Endodermal cell (in vitro differentiated cells): ENCODE measurements around the gene PAN3. TPM values are rescaled to one million over a fixed set of nuclear protein-coding genes. Genes with fewer than 3 reads are reported as not detected.
A peak's percentile ranks its signal among the peaks of the same experiment; 100 is the strongest.

Experiments
- DNase-seq: peaks from one replicate; pipeline ENCODE4 v3.0.0-alpha.2; 2017
- H3K27ac ChIP-seq: 2 replicates; pipeline ENCODE4 v1.5.1; 2013; ENCODE audit warnings: mild to moderate bottlenecking, low read depth, low read length, moderate library complexity
- H3K27me3 ChIP-seq: 2 replicates; pipeline ENCODE4 v1.6.1; 2013; ENCODE audit warnings: mild to moderate bottlenecking, low read length, moderate library complexity; ENCODE audit not compliant: insufficient read depth, control insufficient read depth, poor library complexity, severe bottlenecking
- H3K36me3 ChIP-seq: 2 replicates; pipeline ENCODE4 v1.7.0; 2013; ENCODE audit warnings: mild to moderate bottlenecking, low read length, moderate library complexity; ENCODE audit not compliant: control insufficient read depth, insufficient read depth
- H3K4me1 ChIP-seq: one replicate; pipeline ENCODE4 v1.7.0; 2013; ENCODE audit warnings: low read length; ENCODE audit not compliant: control insufficient read depth, insufficient read depth
- H3K4me3 ChIP-seq: 2 replicates; pipeline ENCODE4 v1.5.1; 2013; ENCODE audit warnings: mild to moderate bottlenecking, low read length, moderate library complexity
- H3K9ac ChIP-seq: 2 replicates; pipeline ENCODE4 v1.6.1; 2013; ENCODE audit warnings: mild to moderate bottlenecking, low read length, moderate library complexity; ENCODE audit not compliant: poor library complexity, severe bottlenecking; ENCODE audit errors: extremely low read depth
- H3K9me3 ChIP-seq: 2 replicates; pipeline ENCODE4 v1.6.1; 2013; ENCODE audit warnings: mild to moderate bottlenecking, low read length, moderate library complexity; ENCODE audit not compliant: control insufficient read depth
- H3K27ac Mint-ChIP-seq: 2 replicates; pipeline ENCODE4 v1.8.0; 2020; ENCODE audit warnings: mixed read lengths
- H3K27me3 Mint-ChIP-seq: 2 replicates; pipeline ENCODE4 v1.8.0; 2021; ENCODE audit warnings: mild to moderate bottlenecking, mixed read lengths; ENCODE audit not compliant: insufficient read depth
- H3K36me3 Mint-ChIP-seq: 2 replicates; pipeline ENCODE4 v1.8.0; 2020; ENCODE audit warnings: low read depth, mixed read lengths
- H3K4me1 Mint-ChIP-seq: 2 replicates; pipeline ENCODE4 v1.8.0; 2020; ENCODE audit warnings: mixed read lengths
- H3K4me3 Mint-ChIP-seq: 2 replicates; pipeline ENCODE4 v1.8.0; 2020; ENCODE audit warnings: mild to moderate bottlenecking, moderate library complexity, mixed read lengths
- H3K9me3 Mint-ChIP-seq: 2 replicates; pipeline ENCODE4 v1.8.0; 2020; ENCODE audit warnings: mild to moderate bottlenecking, mixed read lengths
- WGBS, 2 experiments: methylation state at CpG; one replicate each; pipeline versions ENCODE4 v1.1.5 to v1.1.7; 2013; ENCODE audit warnings: missing lambda C conversion rate in 2 of 2, mixed read lengths in 1 of 2; ENCODE audit not compliant: insufficient coverage in 1 of 2, insufficient read length in 1 of 2; 5-methylcytosine and 5-hydroxymethylcytosine counted together
- total RNA-seq, 2 donors: library from RNA; stranded (reverse); fragmentation: NEBNext Ultra II Directional in 1 of 2; extraction: Animal tissue kit (Norgen Biotek cat#: 25700) in 1 of 2; gene quantifications; 2 replicates in 1 of 2; 3 replicates in 1 of 2; pipeline ENCODE4 v1.2.1, GENCODE V29; 2021
- TF ChIP-seq, protein P1 (sequence below): fragments of 200-600 bp; sonication (generic); conservative IDR thresholded peaks from 2 replicates; pipeline ENCODE4 v1.5.0; 2021; ENCODE audit warnings: antibody characterized with exemption, mild to moderate bottlenecking

PAN3 gene
- total RNA-seq, 2 donors from 2014 or later: 73.5 to 73.8 TPM

DNA sequence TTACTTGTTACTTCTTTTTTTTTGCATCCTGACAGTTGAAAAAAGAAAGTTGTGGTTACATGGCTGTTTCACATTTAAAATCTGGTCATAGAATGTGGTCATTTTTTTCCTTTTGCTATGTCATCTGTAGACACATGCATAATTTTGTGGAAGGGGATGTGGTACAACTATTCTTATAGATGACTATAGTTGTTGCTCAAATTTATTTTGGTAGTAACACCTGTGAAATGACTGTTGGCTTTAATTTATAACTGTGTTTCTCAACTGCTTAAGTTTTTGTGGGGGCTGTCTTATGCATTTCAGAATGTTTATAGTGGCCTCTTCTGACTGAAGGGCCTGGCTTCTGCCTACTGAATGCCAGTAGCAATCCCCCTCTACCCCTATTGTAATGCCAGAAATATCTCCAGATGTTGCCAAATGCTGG lies 130.5 kb downstream of the PAN3 start:
- no peak overlapping the region for H3K4me3 Mint-ChIP-seq
- H3K36me3 Mint-ChIP-seq: peaks cover 74% of the 10 kb centered on the region
- no peaks in the 10 kb centered on the region for H3K27me3 Mint-ChIP-seq
- peak overlapping the region; percentile 31 for H3K27ac Mint-ChIP-seq
- Histone ChIP-seq H3K9me3 (no peaks in the 10 kb centered on the region), H3K4me1 (no peaks in the 10 kb centered on the region), H3K9ac (no peak overlapping the region), H3K36me3 (peaks cover 87% of the 10 kb centered on the region), H3K4me3 (no peak overlapping the region), H3K27ac (no peak overlapping the region), H3K27me3 (no peaks in the 10 kb centered on the region)
- TF ChIP-seq, protein P1, sequence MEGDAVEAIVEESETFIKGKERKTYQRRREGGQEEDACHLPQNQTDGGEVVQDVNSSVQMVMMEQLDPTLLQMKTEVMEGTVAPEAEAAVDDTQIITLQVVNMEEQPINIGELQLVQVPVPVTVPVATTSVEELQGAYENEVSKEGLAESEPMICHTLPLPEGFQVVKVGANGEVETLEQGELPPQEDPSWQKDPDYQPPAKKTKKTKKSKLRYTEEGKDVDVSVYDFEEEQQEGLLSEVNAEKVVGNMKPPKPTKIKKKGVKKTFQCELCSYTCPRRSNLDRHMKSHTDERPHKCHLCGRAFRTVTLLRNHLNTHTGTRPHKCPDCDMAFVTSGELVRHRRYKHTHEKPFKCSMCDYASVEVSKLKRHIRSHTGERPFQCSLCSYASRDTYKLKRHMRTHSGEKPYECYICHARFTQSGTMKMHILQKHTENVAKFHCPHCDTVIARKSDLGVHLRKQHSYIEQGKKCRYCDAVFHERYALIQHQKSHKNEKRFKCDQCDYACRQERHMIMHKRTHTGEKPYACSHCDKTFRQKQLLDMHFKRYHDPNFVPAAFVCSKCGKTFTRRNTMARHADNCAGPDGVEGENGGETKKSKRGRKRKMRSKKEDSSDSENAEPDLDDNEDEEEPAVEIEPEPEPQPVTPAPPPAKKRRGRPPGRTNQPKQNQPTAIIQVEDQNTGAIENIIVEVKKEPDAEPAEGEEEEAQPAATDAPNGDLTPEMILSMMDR: no peak
- DNase-seq: no peak
- H3K9me3 Mint-ChIP-seq: no peaks in the 10 kb centered on the region
- peaks cover 6% of the 10 kb centered on the region for H3K4me1 Mint-ChIP-seq

DNA sequence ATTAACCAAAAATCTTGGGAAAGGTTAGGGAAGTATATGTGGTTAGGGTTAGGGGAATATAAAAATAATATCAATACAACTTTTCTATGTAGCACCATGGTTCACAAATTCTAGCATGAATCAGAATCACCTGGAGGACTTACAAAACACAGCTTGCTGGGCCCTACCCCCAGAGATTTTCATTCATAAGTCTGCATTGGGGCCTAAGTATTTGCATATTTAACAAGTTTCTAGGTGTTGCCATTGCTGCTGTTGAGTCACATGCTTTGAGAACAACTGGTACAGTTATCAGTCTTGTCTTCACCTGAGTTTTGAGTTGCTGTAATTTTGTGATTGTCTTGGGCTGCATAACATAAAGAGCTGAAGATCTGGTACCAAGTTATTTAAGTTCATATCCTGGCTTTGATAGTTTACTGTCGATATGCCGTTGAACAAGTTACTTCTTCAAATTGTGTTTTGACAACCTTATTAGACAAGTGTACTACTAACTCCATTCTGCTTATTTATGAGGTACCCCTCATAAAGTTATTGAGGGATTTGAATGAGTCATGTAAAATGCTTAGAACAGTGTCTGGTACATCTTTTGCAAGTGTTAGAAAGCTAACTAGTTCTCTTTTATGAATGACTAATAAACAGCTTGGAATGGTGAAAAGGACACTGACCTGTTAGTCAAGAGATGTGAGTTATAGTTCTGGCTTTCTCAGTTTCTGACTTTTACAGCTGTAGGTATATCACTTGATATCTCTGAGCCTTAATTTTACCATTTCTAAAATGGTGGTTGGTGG lies 132.9 kb downstream of the PAN3 start:
- Mint-ChIP-seq H3K27ac (no peak overlapping the region), H3K36me3 (peaks cover 74% of the 10 kb centered on the region), H3K4me3 (no peak overlapping the region), H3K9me3 (no peaks in the 10 kb centered on the region), H3K27me3 (no peaks in the 10 kb centered on the region), H3K4me1 (peaks cover 10% of the 10 kb centered on the region)
- Histone ChIP-seq H3K4me3 (no peak overlapping the region), H3K27me3 (no peaks in the 10 kb centered on the region), H3K4me1 (no peaks in the 10 kb centered on the region), H3K36me3 (peaks cover 93% of the 10 kb centered on the region), H3K27ac (no peak overlapping the region), H3K9ac (no peak overlapping the region), H3K9me3 (no peaks in the 10 kb centered on the region)
- no peak for DNase-seq
- TF ChIP-seq, protein P1: no peak
- 97% methylated on average over 2 of the region's 2 CpGs; no CpG with 5 or more reads in 1 of the 2 experiments for WGBS, 2 experiments

DNA sequence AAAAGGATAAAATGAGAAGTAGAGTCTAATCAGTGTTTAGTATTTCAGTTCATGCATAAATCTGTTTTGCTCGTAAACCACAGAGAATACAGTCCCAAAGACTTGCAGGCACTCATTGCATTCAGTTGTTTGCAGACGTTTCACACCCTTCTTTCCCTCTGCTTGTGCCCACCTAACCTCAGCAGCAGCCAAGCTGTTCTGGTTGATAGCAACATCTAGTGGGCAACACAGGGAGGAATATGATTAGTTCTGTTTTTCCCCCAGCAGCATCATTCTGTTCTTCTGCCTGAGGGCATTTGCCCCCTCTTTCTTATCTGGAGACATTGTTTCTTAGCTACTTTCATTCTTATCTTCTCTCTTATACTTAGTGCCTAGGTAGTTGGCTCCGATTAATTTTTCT lies 135.6 kb downstream of the PAN3 start:
- TF ChIP-seq, protein P1: peak; percentile 64
- Mint-ChIP-seq H3K27me3 (no peaks in the 10 kb centered on the region), H3K27ac (peak overlapping the region; percentile 72), H3K4me3 (no peak overlapping the region), H3K4me1 (peaks cover 10% of the 10 kb centered on the region), H3K36me3 (peaks cover 62% of the 10 kb centered on the region), H3K9me3 (no peaks in the 10 kb centered on the region)
- no peak overlapping the region for H3K27ac ChIP-seq
- no peaks in the 10 kb centered on the region for H3K4me1 ChIP-seq
- DNase-seq: peak; percentile 64
- H3K9ac ChIP-seq: no peak overlapping the region
- peaks cover 89% of the 10 kb centered on the region for H3K36me3 ChIP-seq
- WGBS, 2 experiments: 54 to 81% methylated on average over 2 to 3 of the region's 3 CpGs
- no peaks in the 10 kb centered on the region for H3K9me3 ChIP-seq
- H3K4me3 ChIP-seq: no peak overlapping the region
- no peaks in the 10 kb centered on the region for H3K27me3 ChIP-seq
